ENCODE data around the gene FRMD4A. TPM values are rescaled to one million over a fixed set of nuclear protein-coding genes. Genes with fewer than 3 reads are reported as not detected.

Gene FRMD4A
- total RNA-seq, 4 donors from 2014 or later: 5.6 to 34.1 (median 19.4) TPM

GRCh38 chr10:13731799-13732198 lies 598.9 kb downstream of the FRMD4A start:
- no peak for DNase-seq
- H3K4me3 ChIP-seq: no peak overlapping the region
- H3K9me3 ChIP-seq: no peaks in the 10 kb centered on the region
- TF ChIP-seq, protein P1, sequence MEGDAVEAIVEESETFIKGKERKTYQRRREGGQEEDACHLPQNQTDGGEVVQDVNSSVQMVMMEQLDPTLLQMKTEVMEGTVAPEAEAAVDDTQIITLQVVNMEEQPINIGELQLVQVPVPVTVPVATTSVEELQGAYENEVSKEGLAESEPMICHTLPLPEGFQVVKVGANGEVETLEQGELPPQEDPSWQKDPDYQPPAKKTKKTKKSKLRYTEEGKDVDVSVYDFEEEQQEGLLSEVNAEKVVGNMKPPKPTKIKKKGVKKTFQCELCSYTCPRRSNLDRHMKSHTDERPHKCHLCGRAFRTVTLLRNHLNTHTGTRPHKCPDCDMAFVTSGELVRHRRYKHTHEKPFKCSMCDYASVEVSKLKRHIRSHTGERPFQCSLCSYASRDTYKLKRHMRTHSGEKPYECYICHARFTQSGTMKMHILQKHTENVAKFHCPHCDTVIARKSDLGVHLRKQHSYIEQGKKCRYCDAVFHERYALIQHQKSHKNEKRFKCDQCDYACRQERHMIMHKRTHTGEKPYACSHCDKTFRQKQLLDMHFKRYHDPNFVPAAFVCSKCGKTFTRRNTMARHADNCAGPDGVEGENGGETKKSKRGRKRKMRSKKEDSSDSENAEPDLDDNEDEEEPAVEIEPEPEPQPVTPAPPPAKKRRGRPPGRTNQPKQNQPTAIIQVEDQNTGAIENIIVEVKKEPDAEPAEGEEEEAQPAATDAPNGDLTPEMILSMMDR (IDR thresholded peaks at IDR 0.05): no peak
- TF ChIP-seq POLR2A (IDR thresholded peaks at IDR 0.05): no peak
- no peaks in the 10 kb centered on the region for H3K4me1 ChIP-seq
- intact Hi-C loops (cut with DNase I; ENCODE audit: low total_unique reads): no loop called here
- H3K27me3 ChIP-seq: no peaks in the 10 kb centered on the region
- H3K27ac ChIP-seq: no peak overlapping the region
- H3K36me3 ChIP-seq: no peaks in the 10 kb centered on the region

- Histone ChIP-seq H3K27ac (no peak overlapping the region), H3K4me1 (no peaks in the 10 kb centered on the region), H3K4me3 (no peak overlapping the region), H3K36me3 (no peaks in the 10 kb centered on the region), H3K9me3 (no peaks in the 10 kb centered on the region), H3K27me3 (no peaks in the 10 kb centered on the region)
- TF ChIP-seq, protein P1 (IDR thresholded peaks at IDR 0.05): no peak
- no peak for TF ChIP-seq POLR2A (IDR thresholded peaks at IDR 0.05)
- intact Hi-C loops (cut with DNase I; ENCODE audit: low total_unique reads): no loop called here
- no peak for DNase-seq
Observed at GRCh38 chr10:13730956-13731355, 599.8 kb downstream of the FRMD4A start.

DNA sequence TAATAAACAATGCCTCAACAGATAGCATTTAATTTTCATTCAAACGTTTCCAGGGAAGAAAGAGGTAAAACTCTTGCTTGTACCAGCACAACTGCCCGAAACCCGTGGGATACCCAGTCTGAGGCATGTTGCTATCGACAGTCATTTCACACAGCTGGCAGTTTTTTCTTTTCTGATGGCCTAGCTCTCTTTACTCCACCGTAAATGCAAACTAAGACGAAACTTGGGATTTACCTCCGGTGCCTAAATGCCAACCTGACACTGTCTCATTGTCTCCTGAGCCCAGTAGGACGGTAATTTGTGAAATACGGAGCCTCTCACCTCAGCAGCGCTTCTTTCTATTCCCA lies 600.4 kb downstream of the FRMD4A start:
- intact Hi-C loops (cut with DNase I; ENCODE audit: low total_unique reads): no loop called here
- Histone ChIP-seq H3K4me1 (no peaks in the 10 kb centered on the region), H3K36me3 (no peaks in the 10 kb centered on the region), H3K27me3 (no peaks in the 10 kb centered on the region), H3K9me3 (no peaks in the 10 kb centered on the region), H3K4me3 (no peak overlapping the region), H3K27ac (no peak overlapping the region)
- TF ChIP-seq, protein P1 (IDR thresholded peaks at IDR 0.05): no peak
- no peak for TF ChIP-seq POLR2A (IDR thresholded peaks at IDR 0.05)
- no peak for DNase-seq

- H3K36me3 ChIP-seq: no peaks in the 10 kb centered on the region
Observed at GRCh38 chr10:13729586-13730305, 601.0 kb downstream of the FRMD4A start.

DNA sequence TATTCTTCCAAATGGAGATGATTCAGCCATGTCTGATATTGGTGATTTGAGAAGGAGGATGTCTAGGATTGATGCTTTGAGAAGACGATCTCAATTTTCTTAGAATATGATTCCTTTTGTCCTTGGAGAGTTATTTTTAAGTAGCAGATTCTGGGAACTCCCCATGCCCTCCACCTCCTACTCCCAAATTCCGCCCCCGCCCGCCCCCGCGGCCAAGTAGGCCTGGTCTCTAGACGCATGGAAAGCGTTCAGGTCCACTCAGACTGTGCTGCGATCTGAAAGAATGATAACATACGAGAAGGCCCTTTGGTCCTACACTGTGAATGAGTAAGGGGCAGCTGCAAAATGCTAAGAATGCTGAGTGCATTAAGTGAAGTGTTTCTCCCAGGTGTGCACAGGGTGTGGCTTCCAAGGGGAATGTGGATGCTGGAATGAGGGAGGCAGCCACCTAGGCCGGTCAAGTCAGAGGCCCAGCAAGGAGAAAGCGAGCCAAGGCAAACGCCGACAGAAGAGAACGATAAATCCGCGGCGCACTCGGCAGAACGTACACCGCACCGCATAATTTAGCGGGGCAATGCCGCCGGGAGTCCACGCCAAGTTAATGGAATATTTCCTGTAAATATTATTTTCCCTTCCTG lies 601.7 kb downstream of the FRMD4A start:
- Histone ChIP-seq H3K4me1 (no peaks in the 10 kb centered on the region), H3K27me3 (no peaks in the 10 kb centered on the region), H3K36me3 (no peaks in the 10 kb centered on the region), H3K27ac (no peak overlapping the region), H3K9me3 (no peaks in the 10 kb centered on the region), H3K4me3 (no peak overlapping the region)
- intact Hi-C loops (cut with DNase I; ENCODE audit: low total_unique reads): no loop called here
- no peak for TF ChIP-seq POLR2A (IDR thresholded peaks at IDR 0.05)
- TF ChIP-seq, protein P1 (IDR thresholded peaks at IDR 0.05): no peak
- no peak for DNase-seq

More at GRCh38 chr10:13729586-13730305, 601.0 kb downstream of the FRMD4A start:
- TF ChIP-seq, protein P1 (IDR thresholded peaks at IDR 0.05): no peak
- TF ChIP-seq POLR2A (IDR thresholded peaks at IDR 0.05): no peak
- no peak for DNase-seq
- no peak overlapping the region for H3K4me3 ChIP-seq
- H3K9me3 ChIP-seq: no peaks in the 10 kb centered on the region
- no peaks in the 10 kb centered on the region for H3K4me1 ChIP-seq
- H3K27ac ChIP-seq: no peak overlapping the region
- H3K27me3 ChIP-seq: no peaks in the 10 kb centered on the region
- intact Hi-C loops (cut with DNase I; ENCODE audit: low total_unique reads): no loop called here

Measured in uterus (tissue), 4 donors.